ENCODE results near the gene KRT14. TPM values are rescaled to one million over a fixed set of nuclear protein-coding genes. Genes with fewer than 3 reads are reported as not detected.

Gene KRT14
- total and polyA plus RNA-seq, 10 donors, result 0.06 to 0.79 (median 0.17) TPM; not detected in 6

DNA sequence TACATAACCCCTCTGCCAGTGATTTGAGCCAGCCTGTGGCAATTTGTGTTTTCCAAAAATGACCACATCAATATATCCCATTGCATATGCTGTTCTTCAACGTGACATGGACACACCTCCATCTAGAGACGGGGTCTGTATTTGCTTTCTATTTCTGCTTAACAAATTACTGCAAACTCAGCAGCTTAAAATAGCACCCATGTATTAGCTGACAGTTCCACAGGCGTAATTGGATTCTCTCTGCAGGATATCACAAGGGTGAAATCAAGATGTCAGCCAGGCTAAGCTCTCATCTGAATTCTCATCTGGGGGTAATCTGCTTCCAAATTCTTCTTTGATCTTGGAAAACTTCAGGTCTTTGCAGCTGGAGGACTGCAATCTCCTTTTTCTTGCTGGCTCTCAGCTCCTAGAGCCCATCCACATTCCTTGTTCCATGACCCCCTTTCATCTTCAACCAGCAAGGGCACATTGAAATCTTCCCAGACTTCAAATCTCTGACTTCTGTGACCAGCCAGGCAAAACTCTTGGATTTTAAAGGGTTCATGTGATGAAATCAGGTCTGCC lies 23.0 kb downstream of the KRT14 start:
- 48 to 64% (median 59%) methylated on average over 3 of the region's 3 CpGs for WGBS, 5 donors
- Histone ChIP-seq H3K27me3 (replicated peaks in 1 of 7) (peaks cover 0 to 51% (median 0%) of the 10 kb centered on the region in 7 donors), H3K36me3 (no peaks in the 10 kb centered on the region), H3K4me1 (no peaks in the 10 kb centered on the region), H3K4me3 (no peak overlapping the region), H3K27ac (no peak overlapping the region), H3K9me3 (peaks cover 0 to 14% (median 8%) of the 10 kb centered on the region in 8 donors)
- TF ChIP-seq, protein P1, sequence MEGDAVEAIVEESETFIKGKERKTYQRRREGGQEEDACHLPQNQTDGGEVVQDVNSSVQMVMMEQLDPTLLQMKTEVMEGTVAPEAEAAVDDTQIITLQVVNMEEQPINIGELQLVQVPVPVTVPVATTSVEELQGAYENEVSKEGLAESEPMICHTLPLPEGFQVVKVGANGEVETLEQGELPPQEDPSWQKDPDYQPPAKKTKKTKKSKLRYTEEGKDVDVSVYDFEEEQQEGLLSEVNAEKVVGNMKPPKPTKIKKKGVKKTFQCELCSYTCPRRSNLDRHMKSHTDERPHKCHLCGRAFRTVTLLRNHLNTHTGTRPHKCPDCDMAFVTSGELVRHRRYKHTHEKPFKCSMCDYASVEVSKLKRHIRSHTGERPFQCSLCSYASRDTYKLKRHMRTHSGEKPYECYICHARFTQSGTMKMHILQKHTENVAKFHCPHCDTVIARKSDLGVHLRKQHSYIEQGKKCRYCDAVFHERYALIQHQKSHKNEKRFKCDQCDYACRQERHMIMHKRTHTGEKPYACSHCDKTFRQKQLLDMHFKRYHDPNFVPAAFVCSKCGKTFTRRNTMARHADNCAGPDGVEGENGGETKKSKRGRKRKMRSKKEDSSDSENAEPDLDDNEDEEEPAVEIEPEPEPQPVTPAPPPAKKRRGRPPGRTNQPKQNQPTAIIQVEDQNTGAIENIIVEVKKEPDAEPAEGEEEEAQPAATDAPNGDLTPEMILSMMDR (IDR thresholded peaks at IDR 0.05 in 8 of 11, conservative IDR thresholded peaks at IDR 0.05 in 3 of 11), result no peak
- no peak for DNase-seq
- intact Hi-C loops (cut with DNase I; ENCODE audit: low total_unique reads), result no loop called here

DNA sequence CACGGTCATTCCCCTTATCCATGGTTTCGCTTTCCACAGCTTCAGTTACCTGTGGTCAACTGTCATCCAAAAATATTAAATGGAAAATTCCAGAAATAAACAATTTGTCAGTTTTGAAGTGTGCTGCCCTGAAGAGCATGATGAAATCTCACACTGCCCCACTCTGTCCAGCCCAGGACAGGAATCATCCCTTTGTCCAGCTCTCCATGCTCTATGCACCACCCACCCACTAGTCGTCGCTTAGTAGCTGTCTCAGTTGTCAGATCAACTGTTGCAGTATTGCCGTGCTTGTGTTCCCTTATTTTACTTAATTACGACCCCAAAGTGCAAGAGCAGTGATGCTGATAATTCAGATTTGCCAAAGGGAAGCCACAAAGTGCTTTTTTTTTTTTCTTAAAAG lies 25.1 kb downstream of the KRT14 start:
- WGBS, 5 donors, result 82 to 90% (median 83%) methylated on average over 6 of the region's 6 CpGs
- intact Hi-C loops (cut with DNase I; ENCODE audit: low total_unique reads), result no loop called here
- DNase-seq, result no peak
- no peaks in the 10 kb centered on the region for H3K36me3 ChIP-seq
- no peak overlapping the region for H3K4me3 ChIP-seq
- H3K27me3 ChIP-seq (replicated peaks in 1 of 7), result peaks cover 0 to 72% (median 0%) of the 10 kb centered on the region in 7 donors
- TF ChIP-seq POLR2AphosphoS5 (IDR thresholded peaks at IDR 0.05), result no peak
- TF ChIP-seq, protein P1 (IDR thresholded peaks at IDR 0.05 in 8 of 11, conservative IDR thresholded peaks at IDR 0.05 in 3 of 11), result no peak
- peaks cover 0 to 2% (median 0%) of the 10 kb centered on the region in 8 donors for H3K9me3 ChIP-seq
- H3K27ac ChIP-seq, result no peak overlapping the region
- H3K4me1 ChIP-seq, result peaks cover 0 to under 1% (median 0%) of the 10 kb centered on the region in 6 donors

DNA sequence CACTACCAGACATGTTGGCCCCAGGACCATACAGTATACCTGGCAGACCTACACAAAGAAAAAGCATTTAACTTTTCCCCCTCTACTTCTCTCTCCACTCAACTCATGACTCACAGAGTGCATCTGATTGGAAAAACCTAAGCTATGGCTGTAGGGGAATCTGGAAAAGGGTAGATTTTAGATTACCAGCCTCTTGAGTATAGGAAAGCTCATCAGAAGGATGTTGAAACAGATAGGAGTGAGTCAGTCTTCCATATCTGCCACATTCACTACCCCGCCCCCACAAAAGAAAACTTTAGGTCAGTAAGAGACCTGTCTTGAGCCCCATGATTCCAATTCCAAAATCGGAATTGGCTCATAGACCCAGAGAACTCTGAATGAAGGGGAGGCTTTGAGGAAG lies 27.1 kb downstream of the KRT14 start:
- TF ChIP-seq POLR2A (IDR thresholded peaks at IDR 0.05) (no peak), POLR2AphosphoS5 (IDR thresholded peaks at IDR 0.05) (no peak)
- TF ChIP-seq, protein P1 (IDR thresholded peaks at IDR 0.05 in 8 of 11, conservative IDR thresholded peaks at IDR 0.05 in 3 of 11), result no peak
- no peak overlapping the region for H3K27ac ChIP-seq
- no peak overlapping the region for H3K4me3 ChIP-seq
- H3K27me3 ChIP-seq (replicated peaks in 1 of 7), result peaks cover 0 to 74% (median 0%) of the 10 kb centered on the region in 7 donors
- H3K36me3 ChIP-seq, result no peaks in the 10 kb centered on the region
- H3K9me3 ChIP-seq, result no peaks in the 10 kb centered on the region
- WGBS, 5 donors, result 81 to 94% (median 91%) methylated on average over 2 of the region's 2 CpGs
- peaks cover 0 to 11% (median 3%) of the 10 kb centered on the region in 6 donors for H3K4me1 ChIP-seq
- no peak for DNase-seq
- intact Hi-C loops (cut with DNase I; ENCODE audit: low total_unique reads), result no loop called here

DNA sequence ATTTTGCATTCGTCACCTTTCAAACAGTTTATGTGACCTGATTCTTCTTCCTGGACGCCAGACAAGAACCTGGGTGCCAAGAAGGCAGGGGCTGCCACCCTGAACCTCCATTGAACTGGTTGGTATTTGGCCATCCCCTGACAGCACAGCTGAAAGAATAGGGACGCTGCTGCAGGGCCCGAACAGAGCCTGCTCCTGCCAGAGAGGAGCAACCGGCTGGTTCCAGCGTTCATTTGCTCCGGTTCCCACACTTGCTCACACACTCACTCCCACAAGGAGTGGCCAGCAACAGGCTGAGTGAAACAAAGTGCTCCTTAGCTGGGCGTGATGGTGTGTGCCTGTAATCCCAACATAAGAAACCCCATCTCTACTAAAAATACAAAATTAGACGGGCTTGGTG lies 29.8 kb downstream of the KRT14 start:
- Histone ChIP-seq H3K4me1 (peaks cover 0 to 11% (median 3%) of the 10 kb centered on the region in 6 donors), H3K27me3 (replicated peaks in 1 of 7) (peaks cover 0 to 51% (median 0%) of the 10 kb centered on the region in 7 donors), H3K9me3 (no peaks in the 10 kb centered on the region), H3K36me3 (no peaks in the 10 kb centered on the region), H3K4me3 (no peak overlapping the region), H3K27ac (no peak overlapping the region)
- TF ChIP-seq POLR2A (IDR thresholded peaks at IDR 0.05) (no peak), POLR2AphosphoS5 (IDR thresholded peaks at IDR 0.05) (no peak)
- TF ChIP-seq, protein P1 (IDR thresholded peaks at IDR 0.05 in 8 of 11, conservative IDR thresholded peaks at IDR 0.05 in 3 of 11), result no peak
- no peak for DNase-seq
- 76 to 86% (median 85%) methylated on average over 9 of the region's 9 CpGs for WGBS, 5 donors
- intact Hi-C loops (cut with DNase I; ENCODE audit: low total_unique reads), result no loop called here

Measured in spleen (tissue), 11 donors.